Ishikawa (cell line): ENCODE results near the gene AFP.

ENCODE experiments used
- EP300 ChIP-seq: IDR thresholded peaks from 2 replicates; pipeline ENCODE4 v1.6.1; 2012; ENCODE audit warnings: borderline replicate concordance
- TCF12 ChIP-seq: IDR thresholded peaks from 2 replicates; pipeline ENCODE4 v1.6.1; 2012; ENCODE audit warnings: low read depth
- TEAD4 ChIP-seq: IDR thresholded peaks from 2 replicates; pipeline ENCODE4 v1.6.1; 2012
- TF ChIP-seq, protein P1 (sequence below): IDR thresholded peaks from 2 replicates; pipeline ENCODE4 v1.6.1; 2012
- TF ChIP-seq, protein P2 (sequence below): IDR thresholded peaks from 2 replicates; pipeline ENCODE4 v1.6.1; 2012

DNA sequence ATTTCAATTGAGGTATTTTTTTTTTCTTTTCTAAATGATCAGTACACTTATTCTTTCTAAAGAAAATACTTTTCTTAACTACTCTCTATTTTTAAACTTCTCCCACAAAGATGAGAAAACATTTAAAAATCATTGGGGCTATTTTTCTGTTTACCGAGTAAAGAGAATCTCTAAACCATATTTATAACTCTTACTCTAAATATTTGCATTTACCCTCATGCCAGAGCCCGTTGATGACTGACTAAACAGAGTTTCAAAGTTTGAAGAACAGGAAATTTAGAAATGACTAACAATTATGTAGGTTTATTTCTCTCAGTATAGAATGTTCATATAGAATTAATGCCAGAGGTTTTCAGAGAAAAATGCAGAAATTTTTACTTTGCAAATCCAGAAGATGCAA is 34.6 kb upstream of the AFP start:
- TF ChIP-seq EP300 = no peak
- TF ChIP-seq TEAD4 = no peak
- TF ChIP-seq, protein P1, sequence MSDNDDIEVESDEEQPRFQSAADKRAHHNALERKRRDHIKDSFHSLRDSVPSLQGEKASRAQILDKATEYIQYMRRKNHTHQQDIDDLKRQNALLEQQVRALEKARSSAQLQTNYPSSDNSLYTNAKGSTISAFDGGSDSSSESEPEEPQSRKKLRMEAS = no peak
- TF ChIP-seq TCF12 = no peak
- TF ChIP-seq, protein P2, sequence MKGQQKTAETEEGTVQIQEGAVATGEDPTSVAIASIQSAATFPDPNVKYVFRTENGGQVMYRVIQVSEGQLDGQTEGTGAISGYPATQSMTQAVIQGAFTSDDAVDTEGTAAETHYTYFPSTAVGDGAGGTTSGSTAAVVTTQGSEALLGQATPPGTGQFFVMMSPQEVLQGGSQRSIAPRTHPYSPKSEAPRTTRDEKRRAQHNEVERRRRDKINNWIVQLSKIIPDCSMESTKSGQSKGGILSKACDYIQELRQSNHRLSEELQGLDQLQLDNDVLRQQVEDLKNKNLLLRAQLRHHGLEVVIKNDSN = no peak
